Astrocyte (in vitro differentiated cells and primary cell): Measurements from ENCODE around the gene SURF1. TPM values are rescaled to one million over a fixed set of nuclear protein-coding genes. Genes with fewer than 3 reads are reported as not detected.
"Not testable (repeated sequence)": the region's sequence is repeated elsewhere in the genome, so short reads cannot be mapped to it uniquely, and the experiment has no call there.

ENCODE experiments used
- DNase-seq: peaks from one replicate; pipeline ENCODE4 v3.0.0-alpha.2; 2010; ENCODE audit warnings: low read depth
- FAIRE-seq: peaks from 2 replicates; lab custom pipeline; 2011; peaks lifted over from hg19 to GRCh38; lab: Jason Lieb, UNC
- H2AFZ ChIP-seq: 2 replicates; pipeline ENCODE4 v1.6.0; 2012; ENCODE audit warnings: low read depth, low read length, inconsistent platforms
- H3K27ac ChIP-seq: 2 replicates; pipeline ENCODE4 v1.5.1; 2011; ENCODE audit warnings: low read depth, low read length, inconsistent platforms
- H3K27me3 ChIP-seq: 2 replicates; pipeline ENCODE4 v1.6.0; 2011; ENCODE audit warnings: low read length, inconsistent platforms; ENCODE audit not compliant: insufficient read depth
- H3K36me3 ChIP-seq: 2 replicates; pipeline ENCODE4 v1.5.1; 2011; ENCODE audit warnings: low read length, inconsistent platforms; ENCODE audit not compliant: insufficient read depth
- H3K4me1 ChIP-seq: 2 replicates; pipeline ENCODE4 v1.5.1; 2011; ENCODE audit warnings: low read length, inconsistent platforms; ENCODE audit not compliant: insufficient read depth
- H3K4me2 ChIP-seq: 2 replicates; pipeline ENCODE4 v1.6.0; 2012; ENCODE audit warnings: low read length, inconsistent platforms
- H3K4me3 ChIP-seq: 2 replicates; pipeline ENCODE4 v1.5.1; 2011; ENCODE audit warnings: low read depth, mild to moderate bottlenecking, low read length, inconsistent platforms; ENCODE audit not compliant: insufficient read depth
- H3K79me2 ChIP-seq: 2 replicates; pipeline ENCODE4 v1.6.0; 2012; ENCODE audit warnings: mild to moderate bottlenecking, low read length, inconsistent platforms; ENCODE audit not compliant: insufficient read depth
- H3K9ac ChIP-seq: 2 replicates; pipeline ENCODE4 v1.6.0; 2012; ENCODE audit warnings: mild to moderate bottlenecking, low read length, inconsistent platforms
- H3K9me3 ChIP-seq: 2 replicates; pipeline ENCODE4 v1.5.1; 2012; ENCODE audit warnings: low read depth, mild to moderate bottlenecking, low read length, inconsistent platforms; ENCODE audit not compliant: insufficient read depth
- H4K20me1 ChIP-seq: 2 replicates; pipeline ENCODE4 v1.6.0; 2012; ENCODE audit warnings: low read length, inconsistent platforms; ENCODE audit not compliant: insufficient read depth
- H3K27ac Mint-ChIP-seq: one replicate; pipeline ENCODE4 v1.8.0; 2021; ENCODE audit warnings: mild to moderate bottlenecking, mixed read lengths; ENCODE audit not compliant: unreplicated experiment
- H3K27me3 Mint-ChIP-seq: one replicate; pipeline ENCODE4 v1.8.0; 2021; ENCODE audit warnings: low read depth, mixed read lengths; ENCODE audit not compliant: unreplicated experiment
- H3K36me3 Mint-ChIP-seq: one replicate; pipeline ENCODE4 v1.8.0; 2021; ENCODE audit warnings: low read depth, mixed read lengths; ENCODE audit not compliant: unreplicated experiment
- H3K4me1 Mint-ChIP-seq: one replicate; pipeline ENCODE4 v1.8.0; 2021; ENCODE audit warnings: low read depth, mixed read lengths; ENCODE audit not compliant: unreplicated experiment
- H3K4me3 Mint-ChIP-seq: one replicate; pipeline ENCODE4 v1.8.0; 2021; ENCODE audit warnings: mild to moderate bottlenecking, moderate library complexity, mixed read lengths; ENCODE audit not compliant: unreplicated experiment
- H3K9me3 Mint-ChIP-seq: one replicate; pipeline ENCODE4 v1.8.0; 2021; ENCODE audit warnings: mild to moderate bottlenecking, mixed read lengths; ENCODE audit not compliant: unreplicated experiment
- EZH2 ChIP-seq: IDR thresholded peaks from 2 replicates; pipeline ENCODE4 v1.6.1; 2012; ENCODE audit warnings: mild to moderate bottlenecking, low read length, inconsistent platforms; ENCODE audit not compliant: insufficient read depth
- total RNA-seq: library from RNA; stranded (reverse); gene quantifications from 2 replicates; pipeline ENCODE4 v1.2.1, GENCODE V29; 2021
- TF ChIP-seq, protein P1 (sequence below): IDR thresholded peaks from 2 replicates; pipeline ENCODE4 v1.5.1; 2011; ENCODE audit warnings: low read depth, mild to moderate bottlenecking, inconsistent platforms, low read length, moderate library complexity; ENCODE audit not compliant: insufficient read depth

SURF1 gene
- total RNA-seq, 1 donor from 2014 or later = 35.9 TPM

DNA sequence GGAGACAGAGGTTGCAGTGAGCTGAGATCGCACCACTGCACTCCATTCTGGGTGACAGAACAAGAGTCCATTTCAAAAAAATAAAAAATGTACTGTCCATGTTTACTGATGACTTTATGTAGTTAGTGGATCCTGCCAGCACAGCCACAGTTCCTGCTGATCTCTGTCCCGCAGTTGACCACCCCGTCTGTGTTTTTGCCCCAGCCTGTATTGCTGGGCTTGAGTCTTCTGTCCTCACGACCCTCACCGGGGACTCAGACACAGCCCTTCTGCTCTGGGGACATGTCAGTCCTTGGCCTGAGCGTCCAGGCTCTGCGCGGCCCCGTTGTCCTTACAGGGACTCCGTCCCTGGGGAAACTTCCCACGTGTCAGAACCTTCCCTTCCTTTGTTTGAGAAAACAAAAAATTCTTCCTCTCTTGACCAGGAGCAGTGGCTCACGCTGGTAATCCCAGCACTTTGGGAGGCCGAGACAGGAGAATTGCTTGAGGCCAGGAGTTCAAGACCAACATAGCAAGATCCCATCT lies 34.8 kb downstream of the SURF1 start:
- Mint-ChIP-seq H3K36me3 (peaks cover 10% of the 10 kb centered on the region), H3K4me1 (no peaks in the 10 kb centered on the region), H3K4me3 (no peak overlapping the region), H3K27ac (no peak overlapping the region), H3K27me3 (peaks cover 31% of the 10 kb centered on the region), H3K9me3 (peaks cover 14% of the 10 kb centered on the region)
- no peaks in the 10 kb centered on the region for H3K9me3 ChIP-seq
- DNase-seq (no peak), FAIRE-seq (no peak)
- no peak overlapping the region for H3K4me2 ChIP-seq
- H3K27me3 ChIP-seq = no peaks in the 10 kb centered on the region
- no peak overlapping the region for H3K27ac ChIP-seq
- no peaks in the 10 kb centered on the region for H4K20me1 ChIP-seq
- H3K79me2 ChIP-seq = no peaks in the 10 kb centered on the region
- no peak overlapping the region for H3K9ac ChIP-seq
- H3K36me3 ChIP-seq = no peaks in the 10 kb centered on the region
- H3K4me1 ChIP-seq = no peaks in the 10 kb centered on the region
- TF ChIP-seq EZH2 = no peak
- TF ChIP-seq, protein P1, sequence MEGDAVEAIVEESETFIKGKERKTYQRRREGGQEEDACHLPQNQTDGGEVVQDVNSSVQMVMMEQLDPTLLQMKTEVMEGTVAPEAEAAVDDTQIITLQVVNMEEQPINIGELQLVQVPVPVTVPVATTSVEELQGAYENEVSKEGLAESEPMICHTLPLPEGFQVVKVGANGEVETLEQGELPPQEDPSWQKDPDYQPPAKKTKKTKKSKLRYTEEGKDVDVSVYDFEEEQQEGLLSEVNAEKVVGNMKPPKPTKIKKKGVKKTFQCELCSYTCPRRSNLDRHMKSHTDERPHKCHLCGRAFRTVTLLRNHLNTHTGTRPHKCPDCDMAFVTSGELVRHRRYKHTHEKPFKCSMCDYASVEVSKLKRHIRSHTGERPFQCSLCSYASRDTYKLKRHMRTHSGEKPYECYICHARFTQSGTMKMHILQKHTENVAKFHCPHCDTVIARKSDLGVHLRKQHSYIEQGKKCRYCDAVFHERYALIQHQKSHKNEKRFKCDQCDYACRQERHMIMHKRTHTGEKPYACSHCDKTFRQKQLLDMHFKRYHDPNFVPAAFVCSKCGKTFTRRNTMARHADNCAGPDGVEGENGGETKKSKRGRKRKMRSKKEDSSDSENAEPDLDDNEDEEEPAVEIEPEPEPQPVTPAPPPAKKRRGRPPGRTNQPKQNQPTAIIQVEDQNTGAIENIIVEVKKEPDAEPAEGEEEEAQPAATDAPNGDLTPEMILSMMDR = no peak
- H2AFZ ChIP-seq = no peak overlapping the region
- H3K4me3 ChIP-seq = no peak overlapping the region

DNA sequence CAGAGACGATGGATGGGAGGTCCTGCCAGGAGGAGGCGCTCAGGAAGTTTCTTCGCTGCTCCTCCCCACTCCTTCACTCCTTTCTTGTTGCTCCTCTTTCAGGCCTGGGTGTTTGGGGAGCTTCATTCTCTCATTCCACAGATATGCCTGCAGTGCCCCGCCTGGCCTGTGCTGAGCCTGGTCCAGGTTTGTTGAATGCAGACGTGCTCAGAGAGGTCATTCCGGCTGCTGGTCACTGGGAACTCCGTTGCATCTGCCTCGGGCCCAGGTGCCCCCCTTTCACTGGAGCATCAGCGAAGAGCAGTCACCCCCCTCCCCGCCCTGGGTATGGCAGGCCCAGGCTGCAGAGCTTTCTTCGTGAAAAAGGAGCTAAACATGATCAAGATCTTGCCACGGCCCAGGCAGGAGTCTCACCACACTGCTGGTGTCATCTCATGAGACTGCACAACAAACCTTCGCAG lies 35.8 kb downstream of the SURF1 start:
- no peaks in the 10 kb centered on the region for H3K27me3 ChIP-seq
- TF ChIP-seq EZH2 = no peak
- H3K4me1 Mint-ChIP-seq = no peaks in the 10 kb centered on the region
- DNase-seq (no peak), FAIRE-seq (no peak)
- peaks cover 10% of the 10 kb centered on the region for H3K36me3 Mint-ChIP-seq
- no peak overlapping the region for H2AFZ ChIP-seq
- H3K4me3 Mint-ChIP-seq = no peak overlapping the region
- H3K36me3 ChIP-seq = no peaks in the 10 kb centered on the region
- no peaks in the 10 kb centered on the region for H4K20me1 ChIP-seq
- H3K27ac Mint-ChIP-seq = no peak overlapping the region
- no peak overlapping the region for H3K9ac ChIP-seq
- no peak overlapping the region for H3K4me2 ChIP-seq
- peaks cover 34% of the 10 kb centered on the region for H3K27me3 Mint-ChIP-seq
- no peak overlapping the region for H3K27ac ChIP-seq
- no peaks in the 10 kb centered on the region for H3K4me1 ChIP-seq
- no peak overlapping the region for H3K4me3 ChIP-seq
- no peaks in the 10 kb centered on the region for H3K79me2 ChIP-seq
- no peaks in the 10 kb centered on the region for H3K9me3 ChIP-seq
- peaks cover 11% of the 10 kb centered on the region for H3K9me3 Mint-ChIP-seq

DNA sequence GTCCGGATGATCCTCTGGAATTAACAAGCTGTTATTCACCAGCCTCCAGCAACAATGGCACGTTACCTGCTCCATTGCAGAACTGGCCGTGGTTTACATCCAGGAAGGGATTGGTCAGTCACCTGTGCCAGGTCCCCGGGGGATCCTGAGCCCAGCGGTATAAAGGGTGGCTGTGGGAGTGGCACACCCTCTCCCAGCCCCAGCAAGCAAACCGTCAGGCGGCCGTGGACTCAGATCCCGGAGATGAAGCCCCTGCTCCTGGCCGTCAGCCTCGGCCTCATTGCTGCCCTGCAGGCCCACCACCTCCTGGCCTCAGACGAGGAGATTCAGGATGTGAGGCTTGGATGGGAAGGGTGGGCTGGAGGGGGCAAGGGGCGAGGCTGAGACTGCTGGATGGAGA lies 38.7 kb downstream of the SURF1 start:
- H3K27ac ChIP-seq, FAIRE-seq: not testable (repeated sequence)

More for the DNA sequence above, 38.7 kb downstream of the SURF1 start:
- H3K4me2 ChIP-seq, H3K36me3 ChIP-seq, H3K79me2 ChIP-seq, H3K4me1 Mint-ChIP-seq, H3K36me3 Mint-ChIP-seq, H3K9me3 ChIP-seq, H3K4me1 ChIP-seq, H3K27ac Mint-ChIP-seq, H3K27me3 ChIP-seq, H4K20me1 ChIP-seq, H3K4me3 Mint-ChIP-seq, DNase-seq, H3K4me3 ChIP-seq, H3K9me3 Mint-ChIP-seq, H3K9ac ChIP-seq, H2AFZ ChIP-seq: not testable (repeated sequence)
- H3K27me3 Mint-ChIP-seq = peaks cover 28% of the 10 kb centered on the region
